Activated B cell treated with CpG ODN at 0.5 μM for 24 hours (primary cell): ENCODE results near the gene SLC25A31. TPM values are rescaled to one million over a fixed set of nuclear protein-coding genes. Genes with fewer than 3 reads are reported as not detected.

Experiments used
- ATAC-seq: fragments of 200-7000 bp; cut with Tn5 transposase; one replicate; pipeline ENCODE4 v1.10.0; 2021; ENCODE audit warnings: low read depth, mild to moderate bottlenecking, moderate library complexity
- CTCF ChIA-PET: fragments of 350-600 bp; sonication (Branson Sonifier 250); formaldehyde crosslinking; loops from one replicate; lab custom pipeline; 2021; ENCODE audit warnings: antibody characterized with exemption; lab: Charles Lee
- POLR2A ChIA-PET: fragments of 350-600 bp; sonication (Branson Sonifier 250); formaldehyde crosslinking; loops from one replicate; lab custom pipeline; 2021; ENCODE audit warnings: antibody characterized with exemption; lab: Charles Lee
- DNase-seq: peaks from one replicate; pipeline ENCODE4 v3.0.0; 2022
- H3K27ac Mint-ChIP-seq: one replicate; pipeline ENCODE4 v1.8.0; 2020; ENCODE audit warnings: mixed read lengths
- H3K27me3 Mint-ChIP-seq: one replicate; pipeline ENCODE4 v1.8.0; 2021; ENCODE audit warnings: mixed read lengths
- H3K36me3 Mint-ChIP-seq: one replicate; pipeline ENCODE4 v1.8.0; 2021; ENCODE audit warnings: low read depth, mixed read lengths
- H3K4me1 Mint-ChIP-seq: one replicate; pipeline ENCODE4 v1.8.0; 2021; ENCODE audit warnings: mixed read lengths
- H3K4me3 Mint-ChIP-seq: one replicate; pipeline ENCODE4 v1.8.0; 2020; ENCODE audit warnings: mild to moderate bottlenecking, mixed read lengths
- H3K9me3 Mint-ChIP-seq: one replicate; pipeline ENCODE4 v1.8.0; 2020; ENCODE audit warnings: mixed read lengths
- intact Hi-C: fragments of 100-400 bp; cut with micrococcal nuclease; formaldehyde crosslinking; loops from one replicate; pipeline ENCODE4 v1.15.1; 2024
- total RNA-seq: library from RNA; stranded (reverse); gene quantifications from 2 replicates; pipeline ENCODE4 v1.2.3, GENCODE V29; 2022
- TF ChIP-seq, protein P1 (sequence below): fragments of 200-600 bp; IDR thresholded peaks from one replicate; pipeline ENCODE4 v1.8.0; 2022; ENCODE audit warnings: antibody characterized with exemption, mild to moderate bottlenecking

Gene SLC25A31
- total RNA-seq, 1 donor from 2014 or later: not detected

DNA sequence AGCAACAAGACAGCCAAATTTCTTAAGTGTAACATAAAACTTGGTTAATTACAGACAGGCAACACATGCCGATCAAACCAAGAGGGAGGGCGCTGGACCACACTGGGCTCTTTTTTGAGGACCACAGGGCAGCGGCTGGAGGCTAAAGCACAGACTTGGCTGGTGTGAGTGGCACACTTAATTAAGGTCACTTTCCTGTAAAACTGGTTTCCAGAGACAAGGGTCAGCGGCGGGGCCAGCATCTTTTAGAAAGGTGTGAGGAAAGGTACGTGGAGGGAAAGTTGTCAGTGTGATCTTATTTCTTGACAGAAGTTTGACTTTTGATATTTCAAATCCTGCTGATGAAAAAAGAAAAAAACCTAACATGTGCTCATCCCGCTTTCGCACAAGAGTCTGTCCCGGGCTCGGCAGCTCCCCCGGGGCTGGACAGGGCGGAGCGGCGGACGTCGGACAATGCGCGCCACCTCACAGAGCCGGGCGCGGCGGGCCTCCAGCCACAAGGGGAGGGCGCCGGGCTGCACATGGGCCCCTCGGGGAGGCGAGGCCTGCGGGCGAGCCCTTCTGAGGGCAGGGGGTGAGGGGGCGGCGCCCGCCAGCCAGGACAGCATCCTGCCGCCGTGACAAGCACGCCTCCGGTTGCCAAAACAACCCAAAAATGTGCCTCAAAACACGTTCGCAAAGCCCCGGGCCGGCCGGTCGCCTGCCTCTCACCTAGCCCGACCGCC is 51.3 kb downstream of the SLC25A31 start:
- ATAC-seq (peak; percentile 23), DNase-seq (no peak)
- Mint-ChIP-seq H3K9me3 (peaks cover 2% of the 10 kb centered on the region), H3K4me1 (peaks cover 19% of the 10 kb centered on the region), H3K4me3 (peak overlapping the region; percentile 88), H3K36me3 (no peaks in the 10 kb centered on the region), H3K27ac (no peak overlapping the region), H3K27me3 (peaks cover 56% of the 10 kb centered on the region)
- ChIA-PET POLR2A (interaction anchor here (0.9 kb wide), 1 partner anchor 184 kb away, joined by 3 read pairs; the partner anchor contains the start of genes ABHD18 and MFSD8), CTCF (no interaction called here)
- TF ChIP-seq, protein P1, sequence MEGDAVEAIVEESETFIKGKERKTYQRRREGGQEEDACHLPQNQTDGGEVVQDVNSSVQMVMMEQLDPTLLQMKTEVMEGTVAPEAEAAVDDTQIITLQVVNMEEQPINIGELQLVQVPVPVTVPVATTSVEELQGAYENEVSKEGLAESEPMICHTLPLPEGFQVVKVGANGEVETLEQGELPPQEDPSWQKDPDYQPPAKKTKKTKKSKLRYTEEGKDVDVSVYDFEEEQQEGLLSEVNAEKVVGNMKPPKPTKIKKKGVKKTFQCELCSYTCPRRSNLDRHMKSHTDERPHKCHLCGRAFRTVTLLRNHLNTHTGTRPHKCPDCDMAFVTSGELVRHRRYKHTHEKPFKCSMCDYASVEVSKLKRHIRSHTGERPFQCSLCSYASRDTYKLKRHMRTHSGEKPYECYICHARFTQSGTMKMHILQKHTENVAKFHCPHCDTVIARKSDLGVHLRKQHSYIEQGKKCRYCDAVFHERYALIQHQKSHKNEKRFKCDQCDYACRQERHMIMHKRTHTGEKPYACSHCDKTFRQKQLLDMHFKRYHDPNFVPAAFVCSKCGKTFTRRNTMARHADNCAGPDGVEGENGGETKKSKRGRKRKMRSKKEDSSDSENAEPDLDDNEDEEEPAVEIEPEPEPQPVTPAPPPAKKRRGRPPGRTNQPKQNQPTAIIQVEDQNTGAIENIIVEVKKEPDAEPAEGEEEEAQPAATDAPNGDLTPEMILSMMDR: no peak
- intact Hi-C loops: loop anchor here (2.0 to 5.0 kb wide), 4 partner anchors 99 to 506 kb away; partner anchors contain the start of genes ABHD18, LARP1B, MFSD8 and PGRMC2

DNA sequence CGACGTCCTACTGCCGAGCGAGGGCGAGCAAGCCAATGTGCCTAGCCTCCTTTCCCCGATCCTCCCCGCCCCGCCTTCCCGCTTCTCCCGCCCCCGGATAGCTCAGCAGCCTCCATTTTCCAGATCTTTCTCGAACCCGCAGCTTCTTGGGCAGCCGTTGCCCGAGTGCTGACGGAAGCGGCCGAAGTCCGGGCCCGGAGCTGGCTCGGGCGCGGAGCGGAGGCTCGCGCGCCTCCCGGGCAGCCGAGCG is 51.8 kb downstream of the SLC25A31 start:
- H3K27me3 Mint-ChIP-seq: peaks cover 52% of the 10 kb centered on the region
- DNase-seq (no peak), ATAC-seq (peak; percentile 20)
- H3K9me3 Mint-ChIP-seq: peaks cover 2% of the 10 kb centered on the region
- no peaks in the 10 kb centered on the region for H3K36me3 Mint-ChIP-seq
- intact Hi-C loops: loop anchor here (2.0 to 5.0 kb wide), 4 partner anchors 99 to 505 kb away; partner anchors contain the start of genes ABHD18, LARP1B, MFSD8 and PGRMC2
- POLR2A ChIA-PET: interaction anchor here (0.9 kb wide), 1 partner anchor 183 kb away, joined by 3 read pairs; the partner anchor contains the start of genes ABHD18 and MFSD8
- TF ChIP-seq, protein P1: no peak
- no peak overlapping the region for H3K27ac Mint-ChIP-seq
- peak overlapping the region; percentile 88 for H3K4me3 Mint-ChIP-seq
- H3K4me1 Mint-ChIP-seq: peaks cover 19% of the 10 kb centered on the region
- CTCF ChIA-PET: no interaction called here

DNA sequence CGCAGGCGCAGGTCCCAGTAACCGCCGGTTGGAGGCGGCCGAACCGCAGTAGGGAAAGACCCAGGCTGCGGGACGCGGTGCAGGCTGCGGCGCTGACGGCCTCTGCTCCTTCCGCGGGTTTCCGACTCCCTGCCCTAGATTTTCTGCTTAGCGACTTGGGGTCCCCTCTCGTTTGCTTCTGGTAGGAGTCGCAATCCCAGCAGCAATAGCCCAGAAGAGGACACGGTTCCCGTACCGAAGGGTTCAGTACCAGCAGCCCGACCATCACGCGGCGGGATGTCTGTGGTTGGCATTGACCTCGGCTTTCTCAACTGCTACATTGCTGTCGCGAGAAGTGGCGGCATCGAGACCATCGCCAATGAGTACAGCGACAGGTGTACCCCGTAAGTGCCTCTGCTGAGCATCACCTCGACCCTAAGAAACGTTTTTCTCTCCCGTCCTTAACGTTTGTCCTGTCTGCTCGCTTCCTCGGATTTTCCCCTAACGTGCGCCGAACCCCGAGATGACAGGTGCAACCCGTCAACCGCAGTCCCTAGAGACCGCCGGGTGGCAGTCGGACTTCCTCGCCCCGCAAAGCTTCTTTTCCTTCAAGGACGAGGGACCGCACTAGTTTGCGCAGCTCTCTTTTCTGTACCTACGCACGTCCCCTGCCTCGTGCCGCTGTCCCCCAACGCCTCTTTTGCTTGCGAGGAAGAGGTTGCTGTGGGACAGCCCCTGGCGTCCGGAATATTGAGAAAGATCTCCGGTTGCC is 52.2 kb downstream of the SLC25A31 start, which contains the start of gene HSPA4L:
Gene HSPA4L (plus strand): TSS at position 48 of the 751 bp plus-strand sequence. CDS start 229 bp downstream, at position 277.
- H3K9me3 Mint-ChIP-seq: peaks cover 2% of the 10 kb centered on the region
- TF ChIP-seq, protein P1: no peak
- peaks cover 19% of the 10 kb centered on the region for H3K4me1 Mint-ChIP-seq
- H3K27ac Mint-ChIP-seq: peak within 1 kb of the TSS; percentile 38
- H3K4me3 Mint-ChIP-seq: peak within 1 kb of the TSS; percentile 88
- H3K27me3 Mint-ChIP-seq: peaks cover 48% of the 10 kb centered on the region
- H3K36me3 Mint-ChIP-seq: no peaks in the 10 kb centered on the region
- peak; percentile 84 for ATAC-seq
- CTCF ChIA-PET: no interaction called here
- peak; percentile 44 for DNase-seq
- intact Hi-C loops: loop anchor here (2.0 to 5.0 kb wide), 4 partner anchors 98 to 505 kb away; partner anchors contain the start of genes ABHD18, LARP1B, MFSD8 and PGRMC2
- POLR2A ChIA-PET: interaction anchor here (0.7 to 0.9 kb wide), 3 partner anchors 133 to 183 kb away, joined by 3 to 7 read pairs (median 4); partner anchors contain the start of genes ABHD18 and MFSD8

GRCh38 chr4:127783026-127783769 is 53.0 kb downstream of the SLC25A31 start:
- Mint-ChIP-seq H3K4me3 (peak overlapping the region; percentile 88), H3K9me3 (peaks cover 2% of the 10 kb centered on the region), H3K4me1 (peaks cover 19% of the 10 kb centered on the region), H3K27me3 (peaks cover 41% of the 10 kb centered on the region), H3K36me3 (no peaks in the 10 kb centered on the region), H3K27ac (peak overlapping the region; percentile 38)
- ChIA-PET POLR2A (interaction anchor here (0.7 kb wide), 2 partner anchors 132 to 183 kb away, joined by 4 to 7 read pairs; no protein-coding TSS in a partner anchor), CTCF (no interaction called here)
- no peak for ATAC-seq
- no peak for DNase-seq
- TF ChIP-seq, protein P1: no peak
- intact Hi-C loops: loop anchor here (2.0 to 5.0 kb wide), 4 partner anchors 98 to 504 kb away; partner anchors contain the start of genes ABHD18, LARP1B, MFSD8 and PGRMC2
